CD4-positive, alpha-beta T cell treated with Interleukin-15 for 1 hour (primary cell): ENCODE measurements around the gene SMARCAL1.
A peak's percentile ranks its signal among the peaks of the same experiment; 100 is the strongest.

Source experiments
- DNase-seq: peaks from one replicate; pipeline ENCODE4 v3.0.0-alpha.2; 2020

SMARCAL1 gene

DNA sequence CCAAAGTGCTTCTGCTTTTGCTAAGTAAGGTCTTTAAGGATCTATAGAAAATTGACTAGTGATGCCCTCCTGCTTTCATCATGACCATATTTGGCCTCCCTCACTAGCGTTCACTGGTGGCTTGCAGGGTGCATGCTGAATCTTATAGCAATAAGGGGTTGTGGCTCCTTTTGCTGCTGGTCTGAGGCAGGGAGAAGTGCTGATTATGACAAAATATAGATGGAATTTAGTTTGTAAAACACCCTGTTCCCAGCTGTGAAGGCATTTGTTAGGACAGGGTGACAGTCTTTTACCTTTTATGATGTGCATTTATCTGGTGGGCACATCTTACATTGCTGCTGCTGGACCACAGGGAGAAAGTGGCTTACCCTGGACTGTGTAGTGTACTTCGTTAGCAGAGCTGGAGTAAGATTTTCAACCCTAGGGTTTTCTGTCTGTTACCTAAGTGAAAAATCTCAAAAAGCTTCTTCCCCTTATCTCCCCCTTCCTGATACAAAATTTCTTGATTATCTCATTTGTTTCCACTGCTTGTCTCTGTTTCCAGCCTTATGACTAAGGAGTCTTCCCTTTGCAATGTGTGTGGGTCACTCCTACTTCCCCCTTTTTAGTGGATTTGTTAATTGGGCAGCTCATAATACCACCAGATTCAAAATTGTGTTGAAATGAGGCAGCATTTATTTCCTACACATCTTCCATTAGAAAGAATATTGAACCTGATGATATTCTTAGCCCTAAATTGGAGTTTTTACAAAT lies 65.2 kb downstream of the SMARCAL1 start:
- no peak for DNase-seq

DNA sequence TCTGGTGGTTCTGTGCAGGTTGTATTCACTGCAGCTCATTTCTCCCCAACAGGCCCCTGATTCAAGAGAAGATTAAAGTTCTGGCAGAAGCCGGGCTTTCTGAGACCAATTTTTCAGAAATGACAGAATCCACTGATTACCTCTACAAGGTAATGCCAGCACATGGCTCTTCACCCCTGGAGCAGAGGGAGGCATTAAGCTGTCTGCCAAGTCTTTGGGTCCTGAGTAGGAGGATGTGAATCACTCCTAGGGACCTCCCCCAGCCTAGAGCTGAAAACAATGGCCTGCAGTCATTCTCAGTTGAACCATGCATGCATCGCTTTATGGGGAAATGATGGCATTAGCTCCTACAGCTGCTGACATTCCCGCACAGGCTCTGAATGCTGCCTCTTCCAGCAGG lies 65.9 kb downstream of the SMARCAL1 start:
- no peak for DNase-seq

- no peak for DNase-seq
Measured at GRCh38 chr2:216478791-216479190, 66.5 kb downstream of the SMARCAL1 start.

DNA sequence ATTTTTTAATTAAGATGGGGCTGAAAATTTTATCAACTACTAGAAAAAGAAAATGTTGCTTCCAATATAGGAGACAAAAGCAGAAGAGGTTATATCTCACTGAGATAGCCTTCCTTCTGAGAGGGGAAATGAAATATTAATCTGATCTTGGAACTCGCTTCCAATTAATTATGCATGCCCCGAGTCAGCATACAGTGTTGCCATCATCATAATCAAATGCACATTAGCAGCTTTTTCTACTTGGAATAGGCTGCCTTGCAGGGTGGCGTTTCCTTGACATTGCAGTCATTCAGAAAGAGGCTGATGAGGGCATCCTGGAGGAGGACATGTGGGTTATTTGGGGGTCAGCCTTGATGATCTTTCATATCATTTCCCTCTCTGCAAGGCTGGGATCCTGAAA lies 67.9 kb downstream of the SMARCAL1 start:
- no peak for DNase-seq

- DNase-seq: no peak
Measured at GRCh38 chr2:216482640-216483039, 70.4 kb downstream of the SMARCAL1 start.

DNA sequence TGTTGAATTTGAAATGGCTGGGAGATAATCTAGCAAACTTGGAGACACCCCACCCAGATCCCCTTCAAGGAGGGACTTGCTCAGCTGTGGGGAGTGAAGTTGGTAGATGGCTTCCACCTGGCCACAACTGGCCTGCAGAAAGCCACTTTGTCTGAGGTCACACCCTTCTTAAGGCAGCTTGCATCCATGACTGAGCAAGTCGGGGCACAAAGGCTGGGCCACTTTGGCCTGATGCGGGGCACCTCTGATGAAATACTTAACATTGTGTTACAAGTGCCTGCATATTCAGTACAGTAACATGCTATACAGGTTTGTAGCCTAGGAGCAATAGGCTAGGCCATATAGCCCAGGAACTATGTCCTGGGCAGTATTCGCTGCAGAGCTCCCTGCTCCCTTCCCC lies 73.0 kb downstream of the SMARCAL1 start:
- no peak for DNase-seq

GRCh38 chr2:216485745-216486144 lies 73.5 kb downstream of the SMARCAL1 start:
- DNase-seq: no peak

DNA sequence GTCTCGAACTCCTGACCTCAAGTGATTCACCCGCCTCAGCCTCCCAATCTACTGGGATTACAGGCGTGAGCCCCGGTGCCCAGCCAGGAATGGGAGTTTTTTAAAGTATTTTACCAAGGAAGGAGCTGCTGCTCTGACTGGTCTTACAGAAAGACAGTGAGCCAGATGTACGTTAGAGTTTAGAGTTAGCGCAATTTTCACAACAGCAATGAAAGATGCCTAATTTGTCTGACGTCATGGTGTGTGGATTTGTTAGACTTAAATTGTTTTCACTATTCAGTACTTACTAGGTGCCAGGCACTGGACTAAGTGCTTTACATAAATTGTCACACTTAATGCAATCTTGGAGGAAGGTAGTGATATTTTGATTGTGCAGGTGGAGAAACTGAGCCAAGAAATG lies 74.0 kb downstream of the SMARCAL1 start:
- DNase-seq: no peak

DNA sequence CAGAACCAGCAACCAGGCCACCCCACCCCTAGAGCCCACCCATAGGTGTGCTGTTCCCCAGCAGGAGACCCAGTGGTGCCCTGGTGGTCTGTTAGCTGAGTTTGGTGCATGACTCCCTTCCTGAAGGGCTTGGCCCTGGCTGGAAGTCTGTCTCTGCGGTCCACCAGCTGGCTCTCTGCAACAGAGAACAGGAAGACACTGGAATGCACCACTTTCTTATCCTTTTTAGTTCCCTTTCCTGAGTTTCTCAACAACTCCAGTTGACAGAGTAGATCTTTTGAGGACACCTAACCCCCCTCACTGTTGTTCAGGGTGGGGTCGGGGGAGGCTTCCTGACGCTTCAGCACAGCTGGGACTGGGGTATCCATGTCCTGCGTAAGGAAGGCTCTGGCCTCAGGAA lies 74.4 kb downstream of the SMARCAL1 start:
- peak; percentile 28 for DNase-seq

- DNase-seq: no peak
Measured at GRCh38 chr2:216490061-216490460, 77.8 kb downstream of the SMARCAL1 start.

DNA sequence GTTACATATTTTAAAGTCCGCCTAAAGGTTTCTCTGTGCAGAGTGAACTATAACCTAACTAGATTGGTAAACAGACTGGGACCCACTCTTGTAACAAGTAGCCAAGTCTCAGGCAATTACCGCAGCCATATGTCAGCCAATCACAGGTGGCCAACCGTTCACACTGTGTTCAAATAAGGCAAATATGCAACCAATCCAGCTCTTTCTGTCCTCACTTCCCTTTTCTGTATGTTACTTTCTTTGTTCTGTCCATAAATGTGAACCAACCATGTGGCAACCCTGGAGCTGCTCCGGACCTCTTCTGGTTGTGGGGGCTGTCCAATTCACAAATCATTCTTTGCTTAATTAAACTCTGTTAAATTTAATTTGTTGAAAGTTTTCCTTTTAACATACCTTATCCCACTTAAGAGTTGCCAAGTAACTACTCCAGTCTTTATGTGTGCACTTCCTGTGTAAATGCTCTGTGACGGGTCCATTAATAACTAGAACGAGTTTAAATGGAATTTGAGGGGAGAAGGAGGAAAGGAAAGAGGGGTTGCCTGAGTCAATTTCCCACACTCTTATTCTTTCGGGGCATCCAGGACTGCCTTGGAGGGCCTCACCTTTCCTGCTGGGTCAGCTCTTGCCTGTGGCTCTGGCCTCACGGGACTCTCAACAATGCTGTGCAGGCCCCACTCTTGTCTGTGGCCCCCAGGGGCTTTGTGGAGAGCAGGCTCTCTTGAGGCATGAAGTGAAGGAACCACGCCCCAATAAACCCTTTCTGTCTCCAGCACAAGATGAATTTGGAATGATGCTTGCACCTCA lies 79.7 kb downstream of the SMARCAL1 start:
- no peak for DNase-seq

- no peak for DNase-seq
Measured at GRCh38 chr2:216492597-216493333, 80.5 kb downstream of the SMARCAL1 start.

DNA sequence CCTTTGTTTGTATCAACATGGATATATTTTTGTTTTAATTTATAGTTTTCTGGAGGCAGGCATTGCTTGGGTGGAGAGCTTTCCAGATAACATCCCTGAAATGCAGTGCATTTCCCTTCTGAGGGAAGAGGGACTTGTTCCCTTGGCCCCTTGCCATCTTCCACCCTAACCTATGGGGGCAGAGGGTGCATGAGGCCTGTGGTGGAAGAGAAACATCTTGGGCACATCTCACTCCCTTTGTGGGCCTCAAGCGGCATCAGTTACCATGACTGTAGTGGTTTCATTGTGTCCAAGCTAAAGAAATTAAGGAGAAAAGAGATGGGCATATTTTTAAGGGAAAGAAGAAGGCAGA lies 81.0 kb downstream of the SMARCAL1 start:
- no peak for DNase-seq

DNA sequence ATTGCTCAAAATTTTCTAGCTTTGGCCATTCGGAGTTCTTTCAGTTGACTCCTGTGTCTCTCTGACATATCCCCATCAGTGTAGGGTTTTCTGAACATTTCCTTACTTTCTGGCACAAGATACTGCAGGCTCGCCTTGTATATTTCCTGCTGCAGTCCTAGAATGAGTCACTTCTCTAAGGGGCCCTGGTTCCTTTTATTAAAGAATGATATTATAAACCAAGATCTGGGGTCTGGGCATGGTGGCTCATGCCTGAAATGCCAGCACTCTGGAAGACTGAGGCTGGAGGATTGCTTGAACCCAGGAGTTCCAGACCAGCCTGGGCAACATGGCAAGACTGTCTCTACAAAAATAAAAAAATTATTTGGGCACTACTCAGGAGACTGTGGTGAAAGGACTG lies 83.4 kb downstream of the SMARCAL1 start:
- DNase-seq: no peak

DNA sequence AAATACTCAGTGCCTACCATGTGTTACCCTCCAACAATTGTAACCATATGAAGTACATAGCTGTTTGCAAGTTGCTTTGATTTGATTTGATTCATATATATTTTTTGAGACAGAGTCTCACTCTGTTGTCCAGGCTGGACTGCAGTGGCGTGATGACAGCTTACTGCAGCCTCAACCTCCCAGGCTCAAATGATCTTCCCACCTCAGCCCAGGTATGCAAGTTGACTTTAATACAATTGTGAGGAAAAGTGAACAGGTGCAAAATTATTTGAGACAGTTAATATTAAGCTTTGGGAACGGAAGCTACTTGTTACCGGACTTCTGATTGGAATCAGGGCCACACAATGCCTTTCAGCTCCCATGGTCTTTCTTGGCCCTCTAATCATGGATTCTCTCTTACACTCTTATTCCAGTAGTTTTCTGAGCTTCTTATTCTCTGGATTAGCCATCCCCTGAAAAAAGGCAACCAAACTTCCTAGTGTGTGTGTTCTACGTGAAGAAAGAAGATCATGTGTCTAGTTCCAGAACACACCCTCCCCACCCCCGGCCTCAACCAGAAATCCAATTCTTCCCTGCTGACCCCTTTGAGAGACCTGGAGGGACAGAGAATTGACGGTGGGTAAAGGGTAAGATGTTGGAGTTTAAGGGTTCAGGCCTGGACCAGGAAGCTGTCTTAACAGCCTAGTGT lies 85.2 kb downstream of the SMARCAL1 start:
- no peak for DNase-seq

DNA sequence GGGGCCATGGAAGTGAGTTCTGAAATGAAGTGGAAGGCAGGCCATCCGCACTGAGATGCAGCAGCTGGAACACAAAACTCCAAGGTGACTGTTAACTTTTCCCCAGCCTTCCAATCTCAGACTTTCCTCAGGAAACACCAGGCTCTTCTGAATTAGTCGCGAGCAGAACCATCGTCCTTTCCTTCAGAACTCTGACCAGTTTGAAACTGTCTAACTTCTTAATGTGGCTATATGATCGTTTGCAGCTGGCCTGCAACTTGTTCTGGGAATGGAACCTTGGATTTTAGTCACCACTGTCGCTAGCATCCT lies 85.7 kb downstream of the SMARCAL1 start:
- no peak for DNase-seq

DNA sequence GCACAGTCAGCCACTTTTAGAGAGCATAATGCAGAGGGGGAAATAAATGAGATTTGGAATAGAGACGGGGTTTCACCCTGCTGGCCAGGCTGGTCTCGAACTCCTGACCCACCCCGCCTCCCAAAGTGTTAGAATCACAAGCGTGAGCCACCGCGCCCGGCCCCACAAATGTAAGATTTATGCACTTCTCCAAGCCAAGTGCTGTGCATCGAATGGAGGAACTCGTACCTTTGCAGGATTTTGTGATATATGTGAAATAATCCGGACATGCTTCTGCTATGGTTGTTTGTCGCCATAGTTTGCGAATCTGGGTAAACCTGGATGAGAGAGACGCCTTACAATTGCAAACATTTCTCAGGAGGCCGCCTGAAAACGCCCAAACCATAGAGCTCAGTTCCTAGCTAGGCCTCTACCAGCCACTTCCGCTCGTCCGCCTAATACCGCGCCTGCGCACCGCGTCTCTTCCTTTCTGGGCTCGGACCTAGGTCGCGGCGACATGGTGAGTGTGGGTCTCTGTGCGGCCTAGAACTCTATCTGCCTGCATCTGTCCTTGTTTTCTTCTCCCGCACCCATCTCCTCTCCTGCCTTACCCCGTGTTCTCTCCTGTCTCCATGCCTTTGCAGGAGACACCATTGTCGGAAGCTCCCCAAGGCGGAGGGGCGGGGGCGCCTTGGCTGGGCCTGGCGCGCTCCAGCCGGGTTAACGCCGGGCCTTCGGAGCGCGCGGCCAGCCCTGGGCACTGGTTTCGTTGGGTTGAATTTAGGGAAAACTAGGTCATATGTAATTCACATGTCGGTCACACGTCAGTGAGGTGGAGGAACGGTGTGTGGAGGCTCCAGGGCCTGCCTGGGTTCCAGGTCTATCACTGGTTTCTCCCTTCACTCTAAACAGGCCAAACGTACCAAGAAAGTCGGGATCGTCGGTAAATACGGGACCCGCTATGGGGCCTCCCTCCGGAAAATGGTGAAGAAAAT lies 86.4 kb downstream of the SMARCAL1 start, which contains the start of gene RPL37A:
Gene RPL37A (plus strand): TSS at position 466 of the 974 bp plus-strand sequence. CDS start 31 bp downstream, at position 497.
- DNase-seq: peak; percentile 91

DNA sequence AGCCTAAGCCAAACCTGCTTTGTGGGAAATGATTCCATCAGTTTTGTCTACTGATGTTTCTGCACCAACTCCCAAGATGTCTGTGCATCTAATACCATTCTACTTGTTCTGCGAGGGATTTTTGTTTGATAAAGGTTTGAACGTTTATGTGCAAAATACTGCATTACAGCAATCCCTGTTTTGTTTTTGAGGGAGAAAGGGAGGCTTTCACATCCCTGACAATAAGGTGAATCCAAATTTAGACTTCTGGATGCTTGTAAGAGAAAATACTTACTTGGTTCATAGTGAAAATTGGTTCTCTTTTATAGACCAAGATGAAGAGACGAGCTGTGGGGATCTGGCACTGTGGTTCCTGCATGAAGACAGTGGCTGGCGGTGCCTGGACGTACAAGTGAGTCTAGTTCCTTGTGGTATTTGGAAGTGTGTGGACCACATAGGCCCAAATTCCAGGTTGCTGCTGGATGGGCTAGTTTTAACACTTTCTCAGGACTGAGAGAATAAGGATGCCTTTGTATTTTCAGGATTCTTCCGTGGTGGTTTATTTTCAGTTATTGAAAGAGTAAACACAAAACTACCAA lies 87.4 kb downstream of the SMARCAL1 start:
- DNase-seq: no peak

DNA sequence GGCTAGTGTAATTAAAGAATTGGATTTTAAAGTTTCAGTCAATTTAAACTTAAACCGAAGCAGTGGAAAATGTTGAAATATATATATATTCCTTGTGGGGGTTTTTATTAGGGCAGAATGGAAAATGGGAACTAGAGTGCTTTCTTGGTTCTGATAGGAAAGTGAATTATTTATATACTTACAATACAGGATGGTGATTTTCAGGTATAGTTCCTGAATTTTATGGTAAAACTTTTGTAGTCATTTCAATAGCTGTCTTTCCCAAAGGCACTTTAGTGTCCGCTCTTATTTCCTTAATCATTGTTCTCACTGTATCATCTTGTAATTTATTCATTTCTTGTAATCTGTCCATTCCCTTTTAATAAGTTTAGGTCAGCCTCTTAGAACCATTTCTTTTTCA lies 88.3 kb downstream of the SMARCAL1 start:
- DNase-seq: no peak

DNA sequence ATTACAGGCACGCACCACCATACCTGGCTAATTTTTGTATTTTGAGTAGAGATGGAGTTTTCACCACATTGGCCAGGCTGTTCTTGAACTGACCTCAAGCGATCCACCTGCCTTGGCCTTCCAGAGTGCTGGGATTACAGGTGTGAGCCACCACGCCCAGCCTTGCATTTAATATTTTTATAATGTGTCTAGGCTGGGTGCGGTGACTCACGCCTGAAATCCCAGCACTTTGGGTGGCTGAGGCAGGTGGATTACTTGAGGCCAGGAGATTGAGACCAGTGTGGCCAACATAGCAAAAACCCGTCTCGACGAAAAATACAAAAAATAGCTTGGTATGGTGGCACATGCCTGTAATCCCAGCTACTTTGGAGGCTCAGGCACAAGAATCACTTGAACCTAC lies 89.6 kb downstream of the SMARCAL1 start:
- DNase-seq: no peak

DNA sequence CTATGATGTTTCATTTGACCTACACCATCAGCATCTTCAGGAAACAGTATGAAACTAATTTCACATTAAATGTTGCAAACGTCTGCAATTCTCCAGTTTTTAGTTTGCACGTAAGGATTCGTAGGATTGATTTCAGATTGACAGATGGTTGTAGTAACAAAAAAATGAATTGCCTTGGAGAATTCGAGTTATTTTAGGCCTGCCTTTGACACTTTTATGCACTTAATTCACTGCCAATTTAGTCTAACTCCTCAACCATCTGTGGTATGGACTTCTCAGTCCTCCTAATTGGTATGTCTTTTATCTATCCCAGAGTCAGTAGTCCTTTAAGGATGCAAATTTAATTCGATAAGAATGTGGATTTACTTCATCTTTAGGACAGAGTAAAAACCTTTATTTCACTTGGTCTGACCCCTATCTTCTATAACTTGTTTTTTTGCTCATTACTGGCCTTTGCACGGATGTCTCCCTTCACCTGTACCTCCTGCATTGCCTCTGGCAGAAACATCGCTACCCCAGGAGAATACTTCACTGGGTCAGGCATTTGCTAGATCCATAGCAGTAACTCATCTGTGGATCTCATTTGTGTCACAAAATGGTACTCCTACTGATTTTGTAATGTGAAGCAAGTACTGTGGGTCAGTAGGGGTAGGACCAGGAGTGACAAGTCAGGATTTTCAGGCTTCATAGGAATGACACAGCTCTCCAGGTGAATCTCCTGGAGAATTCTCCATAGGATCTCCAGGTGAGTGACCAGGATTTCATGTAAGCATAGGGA lies 90.3 kb downstream of the SMARCAL1 start:
- DNase-seq: no peak
